HL-60 (cell line): Measurements from ENCODE around the gene FAM83G.

Experiments used
- DNase-seq, 2 experiments: peaks; one replicate each; pipeline ENCODE4 v3.0.0-alpha.2; 2010 to 2020; ENCODE audit warnings: low read depth in 1 of 2, low spot score in 1 of 2
- H3K27ac ChIP-seq: fragments of 250-450 bp; sonication (Bioruptor Pico); replicated peaks from 2 replicates; pipeline ENCODE4 v1.5.1; 2020; ENCODE audit warnings: mild to moderate bottlenecking, moderate library complexity
- H3K27me3 ChIP-seq: fragments of 250-450 bp; sonication (Bioruptor Pico); 2 replicates; pipeline ENCODE4 v1.5.1; 2021; ENCODE audit warnings: mild to moderate bottlenecking, moderate library complexity; ENCODE audit not compliant: insufficient read depth, poor library complexity, severe bottlenecking
- H3K4me3 ChIP-seq: replicated peaks from 2 replicates; pipeline ENCODE4 v1.5.1; 2011; ENCODE audit warnings: mild to moderate bottlenecking, control low read depth, low read length; ENCODE audit not compliant: insufficient read depth
- CTCF ChIP-seq: IDR thresholded peaks from one replicate; pipeline ENCODE4 v1.5.1; 2011; ENCODE audit warnings: low read length, control low read depth, inconsistent platforms; ENCODE audit not compliant: insufficient read depth
- GABPA ChIP-seq: IDR thresholded peaks from 2 replicates; pipeline ENCODE4 v1.6.1; 2012; ENCODE audit warnings: low read depth
- POLR2AphosphoS5 ChIP-seq: IDR thresholded peaks from 2 replicates; pipeline ENCODE4 v1.6.1; 2012; ENCODE audit warnings: low read depth
- REST ChIP-seq: IDR thresholded peaks from 2 replicates; pipeline ENCODE4 v1.6.1; 2012; ENCODE audit warnings: low read depth; ENCODE audit not compliant: insufficient replicate concordance
- SPI1 ChIP-seq: IDR thresholded peaks from 2 replicates; pipeline ENCODE4 v1.6.1; 2012; ENCODE audit warnings: low read depth, mild to moderate bottlenecking, borderline replicate concordance

The FAM83G gene

GRCh38 chr17:18959845-18960240, 44.7 kb downstream of the FAM83G start:
- no peak for DNase-seq
- Histone ChIP-seq H3K27ac (no peak overlapping the region), H3K4me3 (no peak overlapping the region), H3K27me3 (no peaks in the 10 kb centered on the region)
- TF ChIP-seq POLR2AphosphoS5 (no peak), GABPA (no peak), SPI1 (no peak)

- Histone ChIP-seq H3K4me3 (no peak overlapping the region), H3K27ac (no peak overlapping the region), H3K27me3 (no peaks in the 10 kb centered on the region)
- DNase-seq: no peak
- no peak for TF ChIP-seq REST
- no peak for TF ChIP-seq SPI1
- TF ChIP-seq POLR2AphosphoS5: no peak
- no peak for TF ChIP-seq CTCF
Observed at GRCh38 chr17:18959071-18959844, 45.3 kb downstream of the FAM83G start.

GRCh38 chr17:18958611-18959010, 46.0 kb downstream of the FAM83G start:
- no peak overlapping the region for H3K27ac ChIP-seq
- no peaks in the 10 kb centered on the region for H3K27me3 ChIP-seq
- H3K4me3 ChIP-seq: no peak overlapping the region
- no peak for TF ChIP-seq REST
- TF ChIP-seq POLR2AphosphoS5: no peak
- TF ChIP-seq GABPA: no peak
- TF ChIP-seq SPI1: no peak
- TF ChIP-seq CTCF: no peak
- DNase-seq: no peak

GRCh38 chr17:18957831-18958230, 46.7 kb downstream of the FAM83G start:
- DNase-seq: no peak
- Histone ChIP-seq H3K27me3 (no peaks in the 10 kb centered on the region), H3K27ac (no peak overlapping the region), H3K4me3 (no peak overlapping the region)
- TF ChIP-seq CTCF: no peak
- no peak for TF ChIP-seq SPI1
- no peak for TF ChIP-seq REST
- no peak for TF ChIP-seq GABPA
- no peak for TF ChIP-seq POLR2AphosphoS5
